ENCODE measurements around the gene VWA5B1. TPM values are rescaled to one million over a fixed set of nuclear protein-coding genes. Genes with fewer than 3 reads are reported as not detected.

VWA5B1 gene
- total RNA-seq, 1 donor: not detected

- H3K4me3 ChIP-seq (ENCODE audit: low read depth, low read length): no peak overlapping the region
- DNase-seq (ENCODE audit: low read depth): no peak
- TF ChIP-seq CTCF (IDR thresholded peaks at IDR 0.05; ENCODE audit: insufficient read depth, low read length): no peak
Observed at GRCh38 chr1:20312310-20312709, 21.6 kb downstream of the VWA5B1 start.

- no peak for DNase-seq (ENCODE audit: low read depth)
- H3K4me3 ChIP-seq (ENCODE audit: low read depth, low read length): no peak overlapping the region
- no peak for TF ChIP-seq CTCF (IDR thresholded peaks at IDR 0.05; ENCODE audit: insufficient read depth, low read length)
Observed at GRCh38 chr1:20312818-20313217, 22.1 kb downstream of the VWA5B1 start.

DNA sequence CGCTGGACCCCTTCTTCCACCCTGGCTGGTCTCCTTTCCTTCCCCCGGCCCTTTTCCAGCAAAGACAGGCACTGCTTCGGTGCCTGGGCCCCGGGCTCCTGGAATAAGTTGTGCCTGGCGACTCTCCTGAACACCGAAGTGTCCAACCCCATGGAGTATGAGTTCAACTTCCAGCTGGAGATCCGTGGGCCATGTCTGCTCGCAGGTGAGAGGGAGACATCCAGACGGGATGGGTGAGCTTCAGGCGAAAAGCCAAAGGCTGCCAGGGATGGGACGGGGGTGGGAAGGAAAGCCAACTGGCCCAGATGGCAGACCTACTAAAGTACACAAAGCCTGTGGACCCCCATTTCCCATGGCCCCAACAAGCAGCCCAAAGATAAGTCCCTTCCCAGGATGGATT lies 26.8 kb downstream of the VWA5B1 start:
- no peak for TF ChIP-seq CTCF (IDR thresholded peaks at IDR 0.05; ENCODE audit: insufficient read depth, low read length)
- DNase-seq (ENCODE audit: low read depth): no peak
- no peak overlapping the region for H3K4me3 ChIP-seq (ENCODE audit: low read depth, low read length)

GRCh38 chr1:20318521-20318920 lies 27.8 kb downstream of the VWA5B1 start:
- H3K4me3 ChIP-seq (ENCODE audit: low read depth, low read length): no peak overlapping the region
- DNase-seq (ENCODE audit: low read depth): no peak
- TF ChIP-seq CTCF (IDR thresholded peaks at IDR 0.05; ENCODE audit: insufficient read depth, low read length): no peak

GRCh38 chr1:20318971-20319370 lies 28.3 kb downstream of the VWA5B1 start:
- no peak for DNase-seq (ENCODE audit: low read depth)
- TF ChIP-seq CTCF (IDR thresholded peaks at IDR 0.05; ENCODE audit: insufficient read depth, low read length): no peak
- H3K4me3 ChIP-seq (ENCODE audit: low read depth, low read length): no peak overlapping the region

GRCh38 chr1:20319456-20320220 lies 29.0 kb downstream of the VWA5B1 start:
- H3K4me3 ChIP-seq (ENCODE audit: low read depth, low read length): no peak overlapping the region
- DNase-seq (ENCODE audit: low read depth): no peak
- no peak for TF ChIP-seq CTCF (IDR thresholded peaks at IDR 0.05; ENCODE audit: insufficient read depth, low read length)

DNA sequence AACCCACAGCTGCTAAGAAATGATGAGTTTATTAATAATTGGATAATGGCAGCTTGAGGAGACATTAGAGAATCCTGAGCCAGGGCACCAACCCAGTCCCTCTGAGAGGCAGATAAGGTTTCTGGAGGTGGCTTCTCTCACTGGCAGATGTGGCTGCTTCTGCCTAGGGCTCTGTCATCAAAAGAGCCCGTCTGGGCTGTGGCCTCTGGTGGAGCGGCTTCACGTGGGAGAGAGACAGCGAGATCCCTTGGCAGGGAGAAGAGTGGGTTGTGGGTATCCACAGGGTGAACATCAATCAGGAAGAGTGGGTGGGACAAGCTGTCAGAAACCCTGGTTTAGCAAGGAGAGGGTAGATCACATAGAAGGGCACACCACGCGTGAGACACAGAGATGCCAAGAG lies 30.0 kb downstream of the VWA5B1 start:
- DNase-seq (ENCODE audit: low read depth): no peak
- TF ChIP-seq CTCF (IDR thresholded peaks at IDR 0.05; ENCODE audit: insufficient read depth, low read length): no peak

More for the DNA sequence above, 30.0 kb downstream of the VWA5B1 start:
- H3K4me3 ChIP-seq (ENCODE audit: low read depth, low read length): no peak overlapping the region

All from fibroblast of the aortic adventitia (primary cell).